ENCODE data around the gene SLC22A14.

Gene SLC22A14

DNA sequence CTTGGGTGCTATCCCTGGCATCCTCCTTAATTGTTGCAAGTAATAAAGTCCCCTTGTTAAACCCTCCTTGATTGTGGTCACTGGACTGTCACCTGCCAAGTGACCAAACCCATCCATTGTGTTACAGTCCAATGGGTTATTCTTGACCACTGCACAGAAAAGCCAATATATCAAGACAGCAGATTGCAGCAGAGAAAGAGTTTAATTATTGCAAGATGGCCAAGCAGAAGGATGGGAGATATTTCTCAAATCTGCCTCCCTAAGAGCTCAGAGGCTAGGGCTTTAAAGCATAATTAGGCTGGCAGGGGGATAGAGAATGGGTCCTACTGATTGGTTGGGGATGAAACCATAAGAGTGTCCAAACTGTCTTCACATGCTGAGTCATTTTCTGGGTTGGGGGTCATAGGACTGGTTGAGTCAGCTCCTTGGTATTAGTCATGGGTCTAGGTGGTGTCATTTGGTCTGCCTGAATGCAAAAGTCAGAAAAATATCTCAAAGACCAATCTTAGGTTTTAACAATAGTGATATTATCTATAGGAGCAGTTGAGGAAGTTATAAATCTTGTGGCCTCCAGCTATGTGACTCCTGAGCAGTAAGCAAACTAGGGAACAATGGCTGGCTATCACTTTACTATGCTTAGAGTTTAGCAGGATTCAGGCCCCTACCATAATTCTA lies 45.4 kb downstream of the SLC22A14 start:
- no peak for DNase-seq (ENCODE audit: low spot score)
- in situ Hi-C loops (cut with MboI; ENCODE audit: low sequenced_read_pairs, unreplicated experiment) = no loop called here
- TF ChIP-seq, protein P1, sequence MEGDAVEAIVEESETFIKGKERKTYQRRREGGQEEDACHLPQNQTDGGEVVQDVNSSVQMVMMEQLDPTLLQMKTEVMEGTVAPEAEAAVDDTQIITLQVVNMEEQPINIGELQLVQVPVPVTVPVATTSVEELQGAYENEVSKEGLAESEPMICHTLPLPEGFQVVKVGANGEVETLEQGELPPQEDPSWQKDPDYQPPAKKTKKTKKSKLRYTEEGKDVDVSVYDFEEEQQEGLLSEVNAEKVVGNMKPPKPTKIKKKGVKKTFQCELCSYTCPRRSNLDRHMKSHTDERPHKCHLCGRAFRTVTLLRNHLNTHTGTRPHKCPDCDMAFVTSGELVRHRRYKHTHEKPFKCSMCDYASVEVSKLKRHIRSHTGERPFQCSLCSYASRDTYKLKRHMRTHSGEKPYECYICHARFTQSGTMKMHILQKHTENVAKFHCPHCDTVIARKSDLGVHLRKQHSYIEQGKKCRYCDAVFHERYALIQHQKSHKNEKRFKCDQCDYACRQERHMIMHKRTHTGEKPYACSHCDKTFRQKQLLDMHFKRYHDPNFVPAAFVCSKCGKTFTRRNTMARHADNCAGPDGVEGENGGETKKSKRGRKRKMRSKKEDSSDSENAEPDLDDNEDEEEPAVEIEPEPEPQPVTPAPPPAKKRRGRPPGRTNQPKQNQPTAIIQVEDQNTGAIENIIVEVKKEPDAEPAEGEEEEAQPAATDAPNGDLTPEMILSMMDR (IDR thresholded peaks at IDR 0.05; ENCODE audit: borderline replicate concordance, control extremely low read depth, extremely low read depth, insufficient read depth, missing control alignments) = no peak

DNA sequence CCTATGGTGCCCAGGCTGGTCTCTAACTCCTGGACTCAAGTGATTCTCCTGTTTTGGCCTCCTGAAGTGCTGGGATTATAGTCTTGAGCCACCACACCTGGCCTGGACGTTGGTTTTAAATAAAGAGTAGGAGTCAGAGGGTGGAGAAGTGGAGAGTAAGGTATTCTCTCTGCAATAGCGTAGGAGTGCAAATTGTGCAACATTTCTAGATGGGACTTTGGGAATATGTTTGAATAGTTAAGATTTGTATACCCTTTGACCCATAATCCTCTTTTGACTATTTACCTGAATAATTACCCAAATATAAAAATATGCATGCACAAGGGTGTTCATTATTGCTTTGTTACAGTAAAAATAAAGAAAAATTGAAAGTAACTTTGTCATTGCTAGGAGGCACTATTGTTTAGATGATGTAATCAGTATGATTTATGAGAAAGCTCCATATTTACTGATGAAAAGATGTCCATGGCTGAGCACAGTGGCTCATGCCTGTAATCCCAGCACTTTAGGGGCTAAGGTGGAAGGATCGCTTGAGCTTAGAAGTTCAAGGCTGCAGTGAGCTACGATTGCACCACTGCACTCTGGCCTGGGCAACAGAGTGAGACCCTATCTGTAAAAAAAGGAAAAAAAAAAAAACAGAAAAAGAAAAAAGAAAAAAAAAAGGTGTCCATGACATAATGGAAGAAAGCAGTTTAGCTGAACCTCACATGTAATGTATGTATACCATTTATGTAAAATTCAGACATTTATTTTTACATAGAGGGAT lies 49.3 kb downstream of the SLC22A14 start:
- no peak for DNase-seq (ENCODE audit: low spot score)
- TF ChIP-seq, protein P1 (IDR thresholded peaks at IDR 0.05; ENCODE audit: borderline replicate concordance, control extremely low read depth, extremely low read depth, insufficient read depth, missing control alignments) = no peak
- in situ Hi-C loops (cut with MboI; ENCODE audit: low sequenced_read_pairs, unreplicated experiment) = no loop called here

DNA sequence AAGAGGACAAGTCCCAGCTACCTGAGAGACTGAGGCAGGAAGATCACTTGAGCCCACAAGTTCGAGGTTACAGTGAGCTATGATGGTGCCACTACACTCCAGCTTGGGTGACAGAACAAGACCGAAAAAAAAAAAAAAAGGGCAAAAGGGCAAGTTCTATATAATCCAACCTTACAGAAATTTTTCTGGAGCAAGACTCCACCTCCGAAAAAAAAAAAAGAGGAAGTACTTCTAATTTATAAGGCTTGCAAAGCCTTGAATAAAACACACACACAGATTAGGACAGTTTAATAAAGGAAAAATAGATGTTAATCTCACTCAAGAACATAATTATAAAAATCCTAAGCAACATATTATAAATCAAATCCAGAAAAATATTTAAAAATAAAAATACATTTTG lies 50.1 kb downstream of the SLC22A14 start:
- DNase-seq (ENCODE audit: low spot score) = no peak
- TF ChIP-seq, protein P1 (IDR thresholded peaks at IDR 0.05; ENCODE audit: borderline replicate concordance, control extremely low read depth, extremely low read depth, insufficient read depth, missing control alignments) = no peak
- in situ Hi-C loops (cut with MboI; ENCODE audit: low sequenced_read_pairs, unreplicated experiment) = no loop called here

DNA sequence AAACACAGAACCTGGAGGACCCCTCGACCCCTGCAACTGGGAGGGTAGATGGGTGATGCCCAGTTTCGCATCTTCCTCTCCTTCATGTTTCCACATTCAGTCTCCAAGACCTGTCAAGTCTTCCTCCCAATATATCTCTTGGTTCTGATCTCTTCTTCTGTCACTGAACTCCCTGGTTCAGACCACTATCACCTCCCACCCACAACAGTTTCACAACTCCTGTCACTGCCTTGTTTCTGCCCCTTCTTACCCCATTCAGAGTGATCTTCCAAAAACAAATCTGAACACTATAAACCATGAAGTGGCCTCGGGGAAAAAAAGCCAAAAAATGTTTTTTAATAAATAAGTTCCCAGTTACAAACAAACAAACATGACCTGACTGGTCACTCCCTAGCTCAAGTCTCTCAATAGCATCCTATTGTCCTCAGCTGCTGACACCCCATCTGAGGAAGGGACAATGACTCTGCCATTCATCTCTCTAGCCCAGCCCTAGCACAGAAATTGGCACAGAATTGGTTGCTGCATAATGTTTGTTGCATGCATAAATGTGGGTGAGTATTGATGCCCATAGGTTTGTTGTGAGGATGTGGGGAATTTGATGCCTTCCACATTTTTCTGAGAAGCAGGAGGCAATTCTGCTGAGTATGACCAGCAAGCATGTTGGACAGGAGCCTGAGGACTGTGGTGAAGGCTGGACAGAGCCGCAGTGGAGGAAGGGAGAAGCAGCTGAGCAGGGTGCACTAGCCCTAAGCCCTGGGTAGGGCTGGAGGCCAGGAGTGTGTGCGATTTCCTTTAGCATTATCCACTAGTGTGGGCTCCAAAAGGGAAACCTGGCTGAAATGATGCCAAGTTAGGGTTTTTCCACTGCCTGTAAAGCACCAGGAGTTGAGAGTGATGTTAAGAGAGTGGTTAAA lies 52.3 kb downstream of the SLC22A14 start:
- TF ChIP-seq, protein P1 (IDR thresholded peaks at IDR 0.05; ENCODE audit: borderline replicate concordance, control extremely low read depth, extremely low read depth, insufficient read depth, missing control alignments) = no peak
- in situ Hi-C loops (cut with MboI; ENCODE audit: low sequenced_read_pairs, unreplicated experiment) = no loop called here
- no peak for DNase-seq (ENCODE audit: low spot score)

DNA sequence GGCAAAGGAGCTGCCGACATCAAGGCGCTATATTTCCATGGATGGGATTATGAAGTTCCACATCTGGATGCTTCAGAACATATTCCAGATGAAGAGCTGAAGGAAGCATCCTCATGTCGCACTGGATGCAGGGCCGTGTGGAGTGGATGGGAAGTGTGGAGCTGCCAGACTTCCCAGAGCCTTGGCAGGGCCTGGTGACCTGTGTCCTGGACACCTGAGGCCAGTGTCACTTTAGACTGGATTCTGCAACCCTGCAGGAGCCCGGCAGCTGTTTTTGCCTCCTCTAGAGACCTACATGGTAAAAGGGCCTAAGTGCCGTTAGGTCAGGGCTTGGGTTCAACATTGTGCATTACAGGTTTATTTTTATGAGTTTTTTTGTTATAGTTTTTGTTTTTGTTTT lies 53.2 kb downstream of the SLC22A14 start:
- TF ChIP-seq, protein P1 (IDR thresholded peaks at IDR 0.05; ENCODE audit: borderline replicate concordance, control extremely low read depth, extremely low read depth, insufficient read depth, missing control alignments) = no peak
- in situ Hi-C loops (cut with MboI; ENCODE audit: low sequenced_read_pairs, unreplicated experiment) = no loop called here
- DNase-seq (ENCODE audit: low spot score) = no peak

DNA sequence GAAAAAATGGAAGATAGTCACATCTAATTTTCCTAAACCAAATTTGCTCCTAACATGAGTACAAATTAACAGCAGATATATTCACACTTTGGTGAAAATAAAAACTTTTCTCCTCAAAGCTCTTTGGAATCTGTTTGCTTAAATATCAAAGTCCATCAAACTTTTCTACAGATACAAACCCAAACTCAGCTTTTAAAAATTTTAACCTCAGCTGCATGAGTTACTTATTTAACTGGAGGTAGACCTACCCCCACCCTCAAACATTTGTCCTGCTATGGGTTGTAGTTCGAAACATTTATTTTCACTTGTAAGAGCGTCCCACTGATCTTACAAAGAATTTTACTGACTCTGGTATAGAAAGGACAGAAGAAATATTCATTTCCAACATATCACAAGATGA lies 55.6 kb downstream of the SLC22A14 start:
- no peak for DNase-seq (ENCODE audit: low spot score)
- TF ChIP-seq, protein P1 (IDR thresholded peaks at IDR 0.05; ENCODE audit: borderline replicate concordance, control extremely low read depth, extremely low read depth, insufficient read depth, missing control alignments) = no peak
- in situ Hi-C loops (cut with MboI; ENCODE audit: low sequenced_read_pairs, unreplicated experiment) = no loop called here
